ENCODE data around the gene BLM.
A peak's percentile ranks its signal among the peaks of the same experiment; 100 is the strongest.
"Not testable (repeated sequence)": the region's sequence is repeated elsewhere in the genome, so short reads cannot be mapped to it uniquely, and the experiment has no call there.

BLM gene

GRCh38 chr15:90685591-90686434 lies 31.3 kb upstream of the BLM start:
- Histone ChIP-seq H3K4me1 (ENCODE audit: insufficient read depth, low read length, poor library complexity, severe bottlenecking) (peaks cover 41% of the 10 kb centered on the region), H3K4me3 (ENCODE audit: low read length, poor library complexity, severe bottlenecking) (peak overlapping the region; percentile 42), H3K9me3 (ENCODE audit: insufficient read depth, low read depth, low read length) (peaks cover 10% of the 10 kb centered on the region; the same call in 1 of the 2 replicates), H4K20me1 (ENCODE audit: insufficient read depth, low read length, poor library complexity, severe bottlenecking) (no peaks in the 10 kb centered on the region), H2AFZ (ENCODE audit: low read length) (no peak overlapping the region; the same call in none of the 2 replicates), H3K9me2 (replicated peaks; ENCODE audit: low read depth, low read length) (no peaks in the 10 kb centered on the region), H3K36me3 (ENCODE audit: insufficient read depth, low read length) (no peaks in the 10 kb centered on the region), H3K9ac (ENCODE audit: low read depth, low read length, poor library complexity, severe bottlenecking) (peak overlapping the region; percentile 77), H3K27me3 (ENCODE audit: insufficient read depth, low read length, poor library complexity, severe bottlenecking) (no peaks in the 10 kb centered on the region), H3K79me2 (ENCODE audit: insufficient read depth, low read length) (no peaks in the 10 kb centered on the region), H3K4me2 (ENCODE audit: low read depth, low read length, poor library complexity, severe bottlenecking) (peak overlapping the region; percentile 58), H3F3A (ENCODE audit: low read depth) (peaks cover 12% of the 10 kb centered on the region)
- TF ChIP-seq EZH2phosphoT487 (IDR thresholded peaks at IDR 0.05; ENCODE audit: borderline replicate concordance) (no peak), CTCF (conservative IDR thresholded peaks at IDR 0.05; ENCODE audit: low read length) (no peak)

DNA sequence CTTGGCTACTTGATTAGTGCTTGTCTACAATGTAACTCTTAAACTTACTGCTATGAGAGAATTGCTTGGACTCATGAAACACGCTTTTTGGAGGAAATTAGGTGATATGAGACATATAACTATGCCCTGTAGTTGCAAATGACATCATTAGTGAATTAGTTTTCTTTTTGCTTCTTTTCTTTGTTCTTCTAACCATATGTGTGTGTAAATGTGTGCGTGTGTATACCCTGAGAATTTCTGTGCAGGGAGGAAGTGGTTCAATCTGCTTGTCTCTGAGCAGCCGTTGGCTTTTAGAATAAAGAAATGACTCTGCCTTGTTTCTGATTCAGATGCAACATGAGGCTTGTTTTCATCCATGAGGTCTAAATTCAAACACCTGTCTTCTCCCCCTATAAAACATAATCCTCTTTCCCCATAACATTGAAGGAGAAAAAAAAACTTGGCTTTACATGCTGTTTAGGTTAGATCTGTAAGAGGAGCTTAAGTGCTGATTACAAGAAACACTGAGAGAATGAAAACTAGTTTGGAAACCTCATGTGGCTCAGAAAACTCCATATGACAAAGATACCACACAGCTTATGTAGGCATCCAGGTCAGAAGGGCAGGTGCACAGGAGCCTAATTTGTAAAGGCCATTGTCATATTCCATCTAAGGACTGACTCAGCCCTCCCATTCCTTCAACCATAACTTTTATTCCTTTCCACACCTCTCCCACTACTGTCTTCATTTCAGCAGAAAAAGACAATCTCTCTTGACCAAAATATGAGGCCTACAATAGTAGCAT lies 30.5 kb upstream of the BLM start:
- Histone ChIP-seq H3F3A (ENCODE audit: low read depth) (peaks cover 12% of the 10 kb centered on the region), H3K9me3 (ENCODE audit: insufficient read depth, low read depth, low read length) (peaks cover 10% of the 10 kb centered on the region; the same call in 1 of the 2 replicates), H4K20me1 (ENCODE audit: insufficient read depth, low read length, poor library complexity, severe bottlenecking) (no peaks in the 10 kb centered on the region), H2AFZ (ENCODE audit: low read length) (peak overlapping the region; percentile 29; the same call in 1 of the 2 replicates), H3K36me3 (ENCODE audit: insufficient read depth, low read length) (no peaks in the 10 kb centered on the region), H3K9me2 (replicated peaks; ENCODE audit: low read depth, low read length) (no peaks in the 10 kb centered on the region), H3K27me3 (ENCODE audit: insufficient read depth, low read length, poor library complexity, severe bottlenecking) (no peaks in the 10 kb centered on the region), H3K4me3 (ENCODE audit: low read length, poor library complexity, severe bottlenecking) (peak overlapping the region; percentile 42), H3K9ac (ENCODE audit: low read depth, low read length, poor library complexity, severe bottlenecking) (peak overlapping the region; percentile 77), H3K4me1 (ENCODE audit: insufficient read depth, low read length, poor library complexity, severe bottlenecking) (peaks cover 49% of the 10 kb centered on the region), H3K79me2 (ENCODE audit: insufficient read depth, low read length) (no peaks in the 10 kb centered on the region), H3K4me2 (ENCODE audit: low read depth, low read length, poor library complexity, severe bottlenecking) (peak overlapping the region; percentile 58)
- TF ChIP-seq CTCF (conservative IDR thresholded peaks at IDR 0.05; ENCODE audit: low read length) (no peak), EZH2phosphoT487 (IDR thresholded peaks at IDR 0.05; ENCODE audit: borderline replicate concordance) (no peak)

DNA sequence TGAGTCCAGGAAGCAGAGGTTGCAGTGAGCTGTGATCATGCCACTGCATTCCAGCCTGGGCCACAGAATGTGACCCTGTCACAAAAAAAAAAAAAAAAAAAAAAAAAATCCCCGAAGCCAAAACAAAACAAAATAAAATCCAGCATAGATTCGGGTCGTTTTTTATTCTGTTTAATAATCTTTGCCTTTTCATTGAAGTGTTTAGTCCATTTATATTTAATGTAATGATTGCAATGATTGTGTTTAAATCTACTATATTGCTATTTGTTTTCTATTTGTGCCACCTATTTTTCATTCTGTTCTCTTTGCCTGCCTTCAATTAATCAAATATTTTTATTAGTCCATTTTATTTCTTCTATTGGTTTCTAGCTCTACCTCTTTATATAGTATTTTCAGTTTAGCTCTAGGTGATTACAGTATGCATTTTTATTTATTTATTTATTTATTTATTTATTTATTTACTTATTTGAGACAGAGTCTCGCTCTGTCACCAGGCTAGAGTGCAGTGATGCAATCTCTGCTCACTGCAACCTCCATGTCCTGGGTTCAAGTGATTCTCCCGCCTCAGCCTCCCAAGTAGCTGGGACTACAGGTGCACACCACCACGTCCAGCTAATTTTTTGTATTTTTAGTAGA lies 27.7 kb upstream of the BLM start:
- not testable (repeated sequence) for H3K9me3 ChIP-seq (ENCODE audit: insufficient read depth, low read depth, low read length); H3K4me2 ChIP-seq (ENCODE audit: low read depth, low read length, poor library complexity, severe bottlenecking); H3K79me2 ChIP-seq (ENCODE audit: insufficient read depth, low read length); H3K36me3 ChIP-seq (ENCODE audit: insufficient read depth, low read length); H3K4me3 ChIP-seq (ENCODE audit: low read length, poor library complexity, severe bottlenecking); H2AFZ ChIP-seq (ENCODE audit: low read length); H3K9me2 ChIP-seq (replicated peaks; ENCODE audit: low read depth, low read length); H3K27me3 ChIP-seq (ENCODE audit: insufficient read depth, low read length, poor library complexity, severe bottlenecking); H3K9ac ChIP-seq (ENCODE audit: low read depth, low read length, poor library complexity, severe bottlenecking); H4K20me1 ChIP-seq (ENCODE audit: insufficient read depth, low read length, poor library complexity, severe bottlenecking)
- H3K4me1 ChIP-seq (ENCODE audit: insufficient read depth, low read length, poor library complexity, severe bottlenecking): peaks cover 68% of the 10 kb centered on the region
- H3F3A ChIP-seq (ENCODE audit: low read depth): peaks cover 12% of the 10 kb centered on the region
